Caco-2 (cell line): ENCODE results near the gene SELENON. TPM values are rescaled to one million over a fixed set of nuclear protein-coding genes. Genes with fewer than 3 reads are reported as not detected.

ENCODE experiments used
- BruUV-seq: library from RNA; stranded (reverse); fragments of 400-500 nt; replicated peaks from 2 replicates; lab custom pipeline; 2021; lab: Mats Ljungman, UMichigan
- CTCF ChIA-PET: fragments of 300-600 bp; sonication (Branson Sonifier 250); formaldehyde crosslinking; loops from one replicate; lab custom pipeline; 2022; ENCODE audit warnings: antibody characterized with exemption; lab: Charles Lee
- POLR2A ChIA-PET: fragments of 300-600 bp; sonication (Branson Sonifier 250); formaldehyde crosslinking; loops from one replicate; lab custom pipeline; 2022; ENCODE audit warnings: antibody characterized with exemption; lab: Charles Lee
- DNase-seq, 2 experiments: peaks; one replicate each; pipeline versions ENCODE4 v3.0.0 to v3.0.0-alpha.2; 2020 to 2022
- H3K27me3 ChIP-seq: replicated peaks from 2 replicates; pipeline ENCODE4 v1.6.0; 2011; ENCODE audit warnings: low read length; ENCODE audit not compliant: control insufficient read depth, insufficient read depth
- H3K36me3 ChIP-seq: 2 replicates; pipeline ENCODE4 v1.5.1; 2011; ENCODE audit warnings: low read length; ENCODE audit not compliant: control insufficient read depth, insufficient read depth
- H3K4me1 ChIP-seq: fragments of 250-450 bp; sonication (Bioruptor Pico); 2 replicates; pipeline ENCODE4 v1.5.1; 2020; ENCODE audit warnings: mild to moderate bottlenecking
- H3K4me3 ChIP-seq: 2 replicates; pipeline ENCODE4 v1.5.1; 2011; ENCODE audit warnings: low read depth, mild to moderate bottlenecking, control low read depth, low read length
- H3K9me3 ChIP-seq: fragments of 250-450 bp; sonication (Bioruptor Pico); 2 replicates; pipeline ENCODE4 v1.5.1; 2020; ENCODE audit warnings: mild to moderate bottlenecking, moderate library complexity
- H3K27ac Mint-ChIP-seq: one replicate; pipeline ENCODE4 v1.8.0; 2022; ENCODE audit warnings: mixed read lengths; ENCODE audit not compliant: unreplicated experiment
- H3K27me3 Mint-ChIP-seq: one replicate; pipeline ENCODE4 v1.8.0; 2022; ENCODE audit warnings: mixed read lengths; ENCODE audit not compliant: insufficient read depth, unreplicated experiment
- H3K36me3 Mint-ChIP-seq: one replicate; pipeline ENCODE4 v1.8.0; 2022; ENCODE audit warnings: mild to moderate bottlenecking, mixed read lengths; ENCODE audit not compliant: insufficient read depth, unreplicated experiment
- H3K4me1 Mint-ChIP-seq: one replicate; pipeline ENCODE4 v1.8.0; 2022; ENCODE audit warnings: low read depth, mixed read lengths; ENCODE audit not compliant: unreplicated experiment
- H3K4me3 Mint-ChIP-seq: one replicate; pipeline ENCODE4 v1.8.0; 2022; ENCODE audit warnings: mild to moderate bottlenecking, moderate library complexity, mixed read lengths; ENCODE audit not compliant: unreplicated experiment
- H3K9me3 Mint-ChIP-seq: one replicate; pipeline ENCODE4 v1.8.0; 2022; ENCODE audit warnings: mixed read lengths; ENCODE audit not compliant: unreplicated experiment
- CTCF ChIP-seq, 2 experiments: fragments of 200-600 bp in 1 of 2; IDR thresholded peaks; 1 replicate in 1 of 2; 2 replicates in 1 of 2; pipeline versions ENCODE4 v1.5.1 to v1.8.0; 2011 to 2022; ENCODE audit warnings: antibody characterized with exemption in 1 of 2, control low read depth in 1 of 2, inconsistent platforms in 1 of 2, low read depth in 1 of 2, low read length in 1 of 2, mild to moderate bottlenecking in 1 of 2, moderate library complexity in 1 of 2; ENCODE audit not compliant: insufficient read depth in 1 of 2, severe bottlenecking in 1 of 2, unreplicated experiment in 1 of 2
- intact Hi-C: fragments of 100-400 bp; cut with micrococcal nuclease; formaldehyde crosslinking; loops from one replicate; pipeline ENCODE4 v1.10.0; 2022; ENCODE audit not compliant: unreplicated experiment
- total RNA-seq: library from RNA; stranded (reverse); gene quantifications from 2 replicates; pipeline ENCODE4 v1.2.3, GENCODE V29; 2022

The SELENON gene
- total RNA-seq, 1 experiment from 2014 or later: 58.3 TPM

DNA sequence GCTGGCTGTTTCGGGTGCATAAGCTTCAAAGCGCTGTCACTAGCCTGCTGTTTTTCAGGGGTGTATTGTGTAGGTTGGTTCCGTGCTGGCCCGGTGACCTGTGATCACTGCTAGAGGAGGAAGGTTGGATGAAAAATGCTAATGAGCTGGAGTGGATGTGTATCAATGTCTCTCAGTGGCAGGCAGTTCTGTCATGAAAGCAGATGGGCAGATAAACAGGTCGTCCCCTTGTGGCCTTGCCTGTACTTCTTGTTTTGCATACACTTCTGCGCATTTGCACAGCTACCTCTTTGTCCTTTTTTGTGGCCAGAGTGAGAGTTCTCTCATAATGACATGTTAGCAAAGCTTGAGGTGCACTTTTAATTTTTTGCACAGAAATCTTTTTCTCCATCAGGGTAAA lies 2.9 kb downstream of the SELENON start:
- ChIA-PET CTCF (no interaction called here), POLR2A (no interaction called here)
- no peaks in the 10 kb centered on the region for H3K9me3 ChIP-seq
- DNase-seq: no peak
- no peaks in the 10 kb centered on the region for H3K4me1 Mint-ChIP-seq
- intact Hi-C loops: no loop called here
- TF ChIP-seq CTCF (IDR thresholded peaks at IDR 0.05; ENCODE audit: insufficient read depth in 1 of 2, low read depth in 1 of 2, low read length in 1 of 2, severe bottlenecking in 1 of 2, unreplicated experiment in 1 of 2): no peak
- H3K27ac Mint-ChIP-seq: no peak overlapping the region
- no peaks in the 10 kb centered on the region for H3K9me3 Mint-ChIP-seq
- no peak overlapping the region for H3K4me3 ChIP-seq
- H3K27me3 Mint-ChIP-seq: no peaks in the 10 kb centered on the region
- no peak overlapping the region for H3K4me3 Mint-ChIP-seq
- peaks cover 9% of the 10 kb centered on the region for H3K36me3 Mint-ChIP-seq
- H3K36me3 ChIP-seq: no peaks in the 10 kb centered on the region
- peaks cover 7% of the 10 kb centered on the region; the same call in 1 of the 2 replicates for H3K4me1 ChIP-seq
- H3K27me3 ChIP-seq: no peaks in the 10 kb centered on the region
- BruUV-seq: TSS peak; percentile 43

DNA sequence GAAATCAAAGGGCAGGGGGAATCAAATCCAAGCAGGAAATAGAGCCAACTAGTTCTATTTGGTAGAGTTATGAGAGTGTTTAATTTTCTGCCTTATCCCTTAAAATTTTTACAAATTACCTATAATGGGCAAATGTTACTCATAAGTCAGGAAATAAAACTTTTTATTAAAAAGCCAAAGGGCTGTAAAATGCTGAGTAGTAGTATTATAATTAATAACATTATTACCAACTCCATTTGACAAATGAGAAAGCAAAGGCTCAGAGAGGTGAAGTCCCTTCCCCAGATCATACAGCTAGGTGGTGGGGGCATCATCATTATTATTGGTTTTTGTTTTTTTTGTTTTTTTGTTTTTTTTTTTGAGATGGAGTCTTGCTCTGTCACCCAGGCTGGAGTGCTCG lies 3.4 kb downstream of the SELENON start:
- BruUV-seq: no TSS peak
- intact Hi-C loops: no loop called here
- no peak overlapping the region for H3K4me3 ChIP-seq
- H3K27ac Mint-ChIP-seq: no peak overlapping the region
- DNase-seq: no peak
- no peaks in the 10 kb centered on the region for H3K27me3 ChIP-seq
- H3K27me3 Mint-ChIP-seq: no peaks in the 10 kb centered on the region
- TF ChIP-seq CTCF (IDR thresholded peaks at IDR 0.05; ENCODE audit: insufficient read depth in 1 of 2, low read depth in 1 of 2, low read length in 1 of 2, severe bottlenecking in 1 of 2, unreplicated experiment in 1 of 2): no peak
- no peak overlapping the region for H3K4me3 Mint-ChIP-seq
- H3K36me3 Mint-ChIP-seq: peaks cover 9% of the 10 kb centered on the region
- no peaks in the 10 kb centered on the region for H3K4me1 Mint-ChIP-seq
- H3K4me1 ChIP-seq: peaks cover 7% of the 10 kb centered on the region; the same call in 1 of the 2 replicates
- POLR2A ChIA-PET: no interaction called here
- H3K9me3 Mint-ChIP-seq: no peaks in the 10 kb centered on the region
- no peaks in the 10 kb centered on the region for H3K9me3 ChIP-seq
- H3K36me3 ChIP-seq: no peaks in the 10 kb centered on the region
- CTCF ChIA-PET: no interaction called here

- intact Hi-C loops: no loop called here
- Histone ChIP-seq H3K4me3 (no peak overlapping the region), H3K27me3 (no peaks in the 10 kb centered on the region), H3K9me3 (no peaks in the 10 kb centered on the region), H3K36me3 (no peaks in the 10 kb centered on the region), H3K4me1 (peaks cover 4% of the 10 kb centered on the region; the same call in 1 of the 2 replicates)
- CTCF ChIA-PET: no interaction called here
- POLR2A ChIA-PET: no interaction called here
- no TSS peak for BruUV-seq
- Mint-ChIP-seq H3K36me3 (peaks cover 9% of the 10 kb centered on the region), H3K27me3 (no peaks in the 10 kb centered on the region), H3K9me3 (no peaks in the 10 kb centered on the region), H3K4me3 (no peak overlapping the region), H3K4me1 (no peaks in the 10 kb centered on the region), H3K27ac (no peak overlapping the region)
- TF ChIP-seq CTCF (IDR thresholded peaks at IDR 0.05; ENCODE audit: insufficient read depth in 1 of 2, low read depth in 1 of 2, low read length in 1 of 2, severe bottlenecking in 1 of 2, unreplicated experiment in 1 of 2): no peak
- no peak for DNase-seq
Measured at GRCh38 chr1:25804244-25804963, 4.4 kb downstream of the SELENON start.
